Fibroblast of lung (primary cell): ENCODE measurements around the gene SURF4. TPM values are rescaled to one million over a fixed set of nuclear protein-coding genes. Genes with fewer than 3 reads are reported as not detected.

Source experiments
- DNase-seq, 2 donors: peaks; one replicate each; pipeline versions ENCODE4 v3.0.0 to v3.0.0-alpha.2; 2010; ENCODE audit warnings: low read depth in 2 of 2
- H2AFZ ChIP-seq: 2 replicates; pipeline ENCODE4 v1.5.1; 2012; ENCODE audit warnings: low read length, control low read depth, inconsistent platforms
- H3K27ac ChIP-seq: 2 replicates; pipeline ENCODE4 v1.5.1; 2011; ENCODE audit warnings: low read length, control low read depth; ENCODE audit not compliant: insufficient read depth
- H3K27me3 ChIP-seq: 2 replicates; pipeline ENCODE4 v1.5.1; 2011; ENCODE audit warnings: mild to moderate bottlenecking, low read length; ENCODE audit not compliant: control insufficient read depth, insufficient read depth
- H3K36me3 ChIP-seq: 2 replicates; pipeline ENCODE4 v1.5.1; 2011; ENCODE audit warnings: low read length; ENCODE audit not compliant: control insufficient read depth, insufficient read depth
- H3K4me1 ChIP-seq: 2 replicates; pipeline ENCODE4 v1.5.1; 2011; ENCODE audit warnings: low read length; ENCODE audit not compliant: control insufficient read depth, insufficient read depth; ENCODE audit errors: extremely low read depth
- H3K4me2 ChIP-seq: 2 replicates; pipeline ENCODE4 v1.5.1; 2011; ENCODE audit warnings: low read length, control low read depth; ENCODE audit not compliant: insufficient read depth; ENCODE audit errors: extremely low read depth
- H3K4me3 ChIP-seq, 4 experiments: fragments of 200-600 bp in 1 of 4; sonication (generic) in 1 of 4; replicated peaks in 1 of 4; 2 replicates each; pipeline ENCODE4 v1.5.1; 2011 to 2016; ENCODE audit warnings: low read length in 4 of 4, low read depth in 3 of 4, mild to moderate bottlenecking in 3 of 4, control low read depth in 2 of 4, inconsistent platforms in 1 of 4, mixed read lengths in 1 of 4; ENCODE audit not compliant: insufficient read depth in 1 of 4; ENCODE audit errors: control extremely low read depth in 1 of 4
- H3K79me2 ChIP-seq: 2 replicates; pipeline ENCODE4 v1.5.1; 2012; ENCODE audit warnings: mild to moderate bottlenecking, low read length, inconsistent platforms; ENCODE audit not compliant: control insufficient read depth, insufficient read depth
- H3K9ac ChIP-seq: 2 replicates; pipeline ENCODE4 v1.5.1; 2011; ENCODE audit warnings: mild to moderate bottlenecking, low read length, control low read depth; ENCODE audit not compliant: insufficient read depth
- H3K9me3 ChIP-seq: 2 replicates; pipeline ENCODE4 v1.5.1; 2012; ENCODE audit warnings: low read depth, low read length; ENCODE audit not compliant: control insufficient read depth, insufficient read depth
- H4K20me1 ChIP-seq: 2 replicates; pipeline ENCODE4 v1.5.1; 2011; ENCODE audit warnings: low read length; ENCODE audit not compliant: control insufficient read depth, insufficient read depth; ENCODE audit errors: extremely low read depth
- EZH2 ChIP-seq: IDR thresholded peaks from 2 replicates; pipeline ENCODE4 v1.5.1; 2012; ENCODE audit warnings: low read length, control low read depth, mild to moderate bottlenecking; ENCODE audit errors: missing control alignments
- polyA plus RNA-seq, 2 donors: library from polyadenylated mRNA; depleted of rRNA in 1 of 2; stranded (reverse) in 1 of 2; unstranded in 1 of 2; fragments of >200 nt; gene quantifications; 2 replicates each; pipeline ENCODE4 v1.2.1, GENCODE V29; 2011 to 2012; ENCODE audit warnings: missing spikeins in 1 of 2
- total RNA-seq: library from RNA; depleted of rRNA; stranded (reverse); fragments of >200 nt; gene quantifications from 2 replicates; pipeline ENCODE4 v1.2.1, GENCODE V29; 2014
- TF ChIP-seq, protein P1 (sequence below), 2 donors: IDR thresholded peaks in 1 of 2; conservative IDR thresholded peaks in 1 of 2; 1 replicate in 1 of 2; 2 replicates in 1 of 2; pipeline ENCODE4 v1.5.1; 2011 to 2012; ENCODE audit warnings: low read length in 2 of 2, control low read depth in 1 of 2, inconsistent platforms in 1 of 2, low read depth in 1 of 2, mild to moderate bottlenecking in 1 of 2

Gene SURF4
- total and polyA plus RNA-seq, 2 donors (not counting 1 experiment from before 2014, with no cell fraction given) = 338 to 358 TPM

DNA sequence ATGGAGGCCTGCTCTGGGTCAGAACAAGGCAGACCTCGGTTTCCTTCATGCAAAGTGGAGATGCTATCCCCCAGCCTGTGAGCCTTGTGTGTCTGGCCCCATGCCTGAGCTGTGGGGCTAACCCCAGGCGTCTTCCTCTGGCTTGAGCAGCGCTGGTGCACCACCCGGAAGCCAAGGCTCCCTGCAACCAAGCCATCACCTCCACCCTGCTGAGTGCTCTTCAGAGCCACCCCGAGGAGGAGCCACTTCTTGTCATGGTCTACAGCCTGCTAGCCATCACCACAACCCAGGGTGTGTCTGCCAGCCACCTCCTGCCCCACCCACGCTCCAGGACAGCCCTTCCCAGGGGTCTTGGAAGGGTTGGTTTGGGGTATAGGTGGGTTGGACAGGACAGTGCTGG is 25.7 kb upstream of the SURF4 start:
- H3K4me1 ChIP-seq = peaks cover 2% of the 10 kb centered on the region
- H3K27ac ChIP-seq = no peak overlapping the region
- no peaks in the 10 kb centered on the region for H3K27me3 ChIP-seq
- no peaks in the 10 kb centered on the region for H4K20me1 ChIP-seq
- H3K4me3 ChIP-seq = no peak overlapping the region
- no peak for DNase-seq
- no peak overlapping the region for H3K4me2 ChIP-seq
- no peak overlapping the region for H3K9ac ChIP-seq
- no peaks in the 10 kb centered on the region for H3K79me2 ChIP-seq
- H2AFZ ChIP-seq = no peak overlapping the region
- TF ChIP-seq, protein P1, sequence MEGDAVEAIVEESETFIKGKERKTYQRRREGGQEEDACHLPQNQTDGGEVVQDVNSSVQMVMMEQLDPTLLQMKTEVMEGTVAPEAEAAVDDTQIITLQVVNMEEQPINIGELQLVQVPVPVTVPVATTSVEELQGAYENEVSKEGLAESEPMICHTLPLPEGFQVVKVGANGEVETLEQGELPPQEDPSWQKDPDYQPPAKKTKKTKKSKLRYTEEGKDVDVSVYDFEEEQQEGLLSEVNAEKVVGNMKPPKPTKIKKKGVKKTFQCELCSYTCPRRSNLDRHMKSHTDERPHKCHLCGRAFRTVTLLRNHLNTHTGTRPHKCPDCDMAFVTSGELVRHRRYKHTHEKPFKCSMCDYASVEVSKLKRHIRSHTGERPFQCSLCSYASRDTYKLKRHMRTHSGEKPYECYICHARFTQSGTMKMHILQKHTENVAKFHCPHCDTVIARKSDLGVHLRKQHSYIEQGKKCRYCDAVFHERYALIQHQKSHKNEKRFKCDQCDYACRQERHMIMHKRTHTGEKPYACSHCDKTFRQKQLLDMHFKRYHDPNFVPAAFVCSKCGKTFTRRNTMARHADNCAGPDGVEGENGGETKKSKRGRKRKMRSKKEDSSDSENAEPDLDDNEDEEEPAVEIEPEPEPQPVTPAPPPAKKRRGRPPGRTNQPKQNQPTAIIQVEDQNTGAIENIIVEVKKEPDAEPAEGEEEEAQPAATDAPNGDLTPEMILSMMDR (conservative IDR thresholded peaks at IDR 0.05 in 1 of 2, IDR thresholded peaks at IDR 0.05 in 1 of 2; ENCODE audit: low read depth in 1 of 2, low read length in 2 of 2) = no peak
- no peak for TF ChIP-seq EZH2
- no peaks in the 10 kb centered on the region for H3K9me3 ChIP-seq
- peaks cover 4% of the 10 kb centered on the region for H3K36me3 ChIP-seq

DNA sequence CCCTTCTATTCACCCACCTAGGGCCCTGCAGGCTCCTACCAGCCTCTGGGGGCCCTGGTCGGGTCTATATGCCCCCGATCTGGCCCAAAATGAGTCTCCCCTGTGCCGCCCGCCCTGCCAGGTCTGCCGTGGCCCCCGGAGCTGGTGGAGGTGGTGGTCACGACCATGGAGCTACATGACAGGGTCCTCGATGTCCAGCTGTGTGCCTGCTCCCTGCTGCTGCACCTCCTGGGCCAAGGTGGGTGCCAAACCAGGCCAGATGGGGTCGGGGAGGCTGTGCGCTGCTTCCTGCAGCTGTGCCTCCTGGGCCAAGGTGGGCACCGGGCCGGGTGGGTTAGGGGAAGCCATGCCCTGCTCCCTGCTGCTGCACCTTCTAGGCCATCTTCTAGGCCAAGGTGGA is 24.4 kb upstream of the SURF4 start:
- Histone ChIP-seq H2AFZ (no peak overlapping the region), H3K9me3 (no peaks in the 10 kb centered on the region), H3K4me2 (no peak overlapping the region), H3K36me3 (peaks cover 3% of the 10 kb centered on the region), H3K9ac (no peak overlapping the region), H3K27me3 (peaks cover 3% of the 10 kb centered on the region), H3K79me2 (no peaks in the 10 kb centered on the region), H3K27ac (no peak overlapping the region), H3K4me1 (no peaks in the 10 kb centered on the region), H4K20me1 (no peaks in the 10 kb centered on the region), H3K4me3 (no peak overlapping the region)
- TF ChIP-seq, protein P1 (conservative IDR thresholded peaks at IDR 0.05 in 1 of 2, IDR thresholded peaks at IDR 0.05 in 1 of 2; ENCODE audit: low read depth in 1 of 2, low read length in 2 of 2) = no peak
- no peak for TF ChIP-seq EZH2
- no peak for DNase-seq

DNA sequence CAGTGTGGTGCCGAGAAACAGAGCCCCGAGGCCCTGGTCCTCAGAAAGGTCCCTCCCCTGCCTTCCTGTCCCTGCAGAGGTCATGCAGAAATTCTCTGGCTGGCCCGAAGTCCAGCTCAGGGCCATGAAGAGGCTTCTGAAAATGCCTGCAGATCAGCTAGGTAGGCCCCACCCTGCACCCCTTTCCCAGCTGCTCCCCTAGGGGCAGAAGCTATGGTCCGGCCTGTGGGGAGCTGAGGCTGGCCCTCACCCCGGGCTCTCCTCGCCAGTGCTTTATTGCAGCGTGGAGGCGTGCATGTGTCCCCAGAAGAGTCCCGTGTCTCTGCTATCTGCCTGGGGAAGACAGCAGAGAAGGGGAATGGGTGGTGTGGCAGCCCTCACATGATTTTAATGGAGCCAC is 22.0 kb upstream of the SURF4 start:
- H2AFZ ChIP-seq = no peak overlapping the region
- no peaks in the 10 kb centered on the region for H3K4me1 ChIP-seq
- H3K36me3 ChIP-seq = no peaks in the 10 kb centered on the region
- no peak overlapping the region for H3K27ac ChIP-seq
- no peak overlapping the region for H3K4me2 ChIP-seq
- H3K4me3 ChIP-seq = no peak overlapping the region
- H3K9ac ChIP-seq = no peak overlapping the region
- no peaks in the 10 kb centered on the region for H3K9me3 ChIP-seq
- DNase-seq = no peak
- H3K79me2 ChIP-seq = no peaks in the 10 kb centered on the region
- H4K20me1 ChIP-seq = no peaks in the 10 kb centered on the region
- H3K27me3 ChIP-seq = peaks cover 3% of the 10 kb centered on the region
- TF ChIP-seq, protein P1 (conservative IDR thresholded peaks at IDR 0.05 in 1 of 2, IDR thresholded peaks at IDR 0.05 in 1 of 2; ENCODE audit: low read depth in 1 of 2, low read length in 2 of 2) = no peak
- no peak for TF ChIP-seq EZH2
